GM21526 (cell line): Measurements from ENCODE around the gene H2AZ1.

ENCODE experiments used
- ATAC-seq: cut with Tn5 transposase; IDR thresholded peaks from one replicate; pipeline ENCODE4 v1.9.1; 2021; ENCODE audit warnings: moderate library complexity; ENCODE audit not compliant: unreplicated experiment, low FRiP score

Gene H2AZ1

GRCh38 chr4:99946356-99947189 lies 3.5 kb downstream of the H2AZ1 start, which contains the start of gene DNAJB14:
DNAJB14 (minus strand) TSS chr4:99946618; CDS start chr4:99946571, 47 bp downstream.
- peak; percentile 44 for ATAC-seq

GRCh38 chr4:99945718-99946355 lies 4.2 kb downstream of the H2AZ1 start:
- ATAC-seq, result peak; percentile 1

GRCh38 chr4:99943904-99944437 lies 6.1 kb downstream of the H2AZ1 start:
- no peak for ATAC-seq

- no peak for ATAC-seq
These were observed 11.8 kb downstream of the H2AZ1 start for GRCh38 chr4:99938243-99938753.

- ATAC-seq, result no peak
These were observed 15.2 kb downstream of the H2AZ1 start for GRCh38 chr4:99934891-99935290.

GRCh38 chr4:99927566-99927965 lies 22.5 kb downstream of the H2AZ1 start:
- ATAC-seq, result no peak

GRCh38 chr4:99921174-99921573 lies 28.9 kb downstream of the H2AZ1 start:
- ATAC-seq, result no peak

GRCh38 chr4:99918656-99919055 lies 31.4 kb downstream of the H2AZ1 start:
- ATAC-seq, result no peak

GRCh38 chr4:99917575-99917974 lies 32.5 kb downstream of the H2AZ1 start:
- ATAC-seq, result no peak

- ATAC-seq, result no peak
These were observed 34.6 kb downstream of the H2AZ1 start for GRCh38 chr4:99915449-99915848.
